Stimulated activated CD8-positive, alpha-beta memory T cell treated with anti-CD3 and anti-CD28 coated beads, Interleukin-7, amount 100 ng/mL, for 48 hours (primary cell): ENCODE results near the gene GPR25.

Experiments used
- DNase-seq, 2 donors: peaks; one replicate each; pipeline ENCODE4 v3.0.0-alpha.2; 2020; ENCODE audit warnings: low read depth in 1 of 2; ENCODE audit errors: extremely low read depth in 1 of 2

The GPR25 gene

GRCh38 chr1:200872446-200873115 lies at the start of gene GPR25:
Gene GPR25, plus strand, starts transcription at chr1:200872981. Its CDS starts 57 bp downstream, at chr1:200873038.
- DNase-seq, result no peak

- DNase-seq, result no peak
Observed at GRCh38 chr1:200831091-200831490, 41.7 kb upstream of the GPR25 start.

- no peak for DNase-seq
Observed at GRCh38 chr1:200834383-200834782, 38.4 kb upstream of the GPR25 start.

GRCh38 chr1:200836213-200836612 lies 36.6 kb upstream of the GPR25 start:
- no peak for DNase-seq

- no peak for DNase-seq
Observed at GRCh38 chr1:200837931-200838571, 34.7 kb upstream of the GPR25 start.

- DNase-seq, result no peak
Observed at GRCh38 chr1:200838676-200839445, 33.9 kb upstream of the GPR25 start.

GRCh38 chr1:200845360-200845759 lies 27.4 kb upstream of the GPR25 start:
- DNase-seq, result no peak

- no peak for DNase-seq
Observed at GRCh38 chr1:200846398-200846797, 26.4 kb upstream of the GPR25 start.

- DNase-seq, result no peak
Observed at GRCh38 chr1:200849430-200849829, 23.4 kb upstream of the GPR25 start.

- DNase-seq, result no peak
Observed at GRCh38 chr1:200850554-200850953, 22.2 kb upstream of the GPR25 start.

GRCh38 chr1:200856716-200857357 lies 15.9 kb upstream of the GPR25 start:
- DNase-seq, result no peak

- DNase-seq, result no peak
Observed at GRCh38 chr1:200857804-200858203, 15.0 kb upstream of the GPR25 start.

- no peak for DNase-seq
Observed at GRCh38 chr1:200861937-200862647, 10.7 kb upstream of the GPR25 start.

GRCh38 chr1:200862713-200863415 lies 9.9 kb upstream of the GPR25 start:
- no peak for DNase-seq

GRCh38 chr1:200866116-200866515 lies 6.7 kb upstream of the GPR25 start:
- no peak for DNase-seq

GRCh38 chr1:200866521-200866920 lies 6.3 kb upstream of the GPR25 start:
- peak; percentile 41 to 56 for DNase-seq

- DNase-seq, result no peak
Observed at GRCh38 chr1:200867018-200867811, 5.6 kb upstream of the GPR25 start.

- no peak for DNase-seq
Observed at GRCh38 chr1:200869376-200869752, 3.4 kb upstream of the GPR25 start.

- no peak for DNase-seq
Observed at GRCh38 chr1:200869753-200870391, 2.9 kb upstream of the GPR25 start.
